ENCODE results near the gene KLHL13.

DNA sequence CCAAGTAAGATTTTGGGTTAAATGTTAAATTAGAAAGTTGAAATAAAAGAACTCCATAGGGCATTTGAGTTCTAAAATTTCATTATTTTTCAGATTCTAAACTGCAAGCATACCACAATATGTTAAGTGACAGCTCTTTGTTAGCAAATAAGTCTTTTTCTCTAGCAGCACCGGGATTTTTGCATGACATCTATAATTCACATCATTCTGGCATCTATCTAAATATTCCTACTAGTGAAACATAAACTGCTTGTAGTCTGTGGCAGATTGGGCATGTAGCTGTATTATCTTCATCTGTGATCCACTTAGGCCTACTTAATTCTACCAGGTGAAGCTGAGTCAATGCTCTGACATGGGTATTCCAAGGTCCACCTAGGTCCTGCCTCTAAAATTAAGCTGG is 32.1 kb upstream of the KLHL13 start:
- TF ChIP-seq POLR2A (IDR thresholded peaks at IDR 0.05; ENCODE audit: control extremely low read depth in 1 of 2, low read depth in 2 of 2, low read length in 2 of 2): no peak
- TF ChIP-seq ZNF274 (IDR thresholded peaks at IDR 0.05; ENCODE audit: borderline replicate concordance, extremely low read depth, low read length): no peak
- TF ChIP-seq, protein P1, sequence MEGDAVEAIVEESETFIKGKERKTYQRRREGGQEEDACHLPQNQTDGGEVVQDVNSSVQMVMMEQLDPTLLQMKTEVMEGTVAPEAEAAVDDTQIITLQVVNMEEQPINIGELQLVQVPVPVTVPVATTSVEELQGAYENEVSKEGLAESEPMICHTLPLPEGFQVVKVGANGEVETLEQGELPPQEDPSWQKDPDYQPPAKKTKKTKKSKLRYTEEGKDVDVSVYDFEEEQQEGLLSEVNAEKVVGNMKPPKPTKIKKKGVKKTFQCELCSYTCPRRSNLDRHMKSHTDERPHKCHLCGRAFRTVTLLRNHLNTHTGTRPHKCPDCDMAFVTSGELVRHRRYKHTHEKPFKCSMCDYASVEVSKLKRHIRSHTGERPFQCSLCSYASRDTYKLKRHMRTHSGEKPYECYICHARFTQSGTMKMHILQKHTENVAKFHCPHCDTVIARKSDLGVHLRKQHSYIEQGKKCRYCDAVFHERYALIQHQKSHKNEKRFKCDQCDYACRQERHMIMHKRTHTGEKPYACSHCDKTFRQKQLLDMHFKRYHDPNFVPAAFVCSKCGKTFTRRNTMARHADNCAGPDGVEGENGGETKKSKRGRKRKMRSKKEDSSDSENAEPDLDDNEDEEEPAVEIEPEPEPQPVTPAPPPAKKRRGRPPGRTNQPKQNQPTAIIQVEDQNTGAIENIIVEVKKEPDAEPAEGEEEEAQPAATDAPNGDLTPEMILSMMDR (IDR thresholded peaks at IDR 0.05; ENCODE audit: control extremely low read depth in 1 of 3, insufficient read depth in 1 of 3, low read depth in 1 of 3, low read length in 3 of 3): no peak
- TF ChIP-seq EP300 (IDR thresholded peaks at IDR 0.05; ENCODE audit: borderline replicate concordance in 1 of 2, low read depth in 2 of 2, low read length in 2 of 2): no peak
- TF ChIP-seq RFX5 (IDR thresholded peaks at IDR 0.05; ENCODE audit: borderline replicate concordance, low read depth, low read length): no peak
- TF ChIP-seq KDM1A (IDR thresholded peaks at IDR 0.05; ENCODE audit: borderline replicate concordance, low read length): no peak
- TF ChIP-seq YY1 (IDR thresholded peaks at IDR 0.05; ENCODE audit: low read depth, low read length): no peak
- no peak for TF ChIP-seq SUZ12 (IDR thresholded peaks at IDR 0.05; ENCODE audit: low read length)

All from H1 (cell line).